Nephron progenitor cell (in vitro differentiated cells): ENCODE data around the gene ENPP7.

ENCODE experiments used
- DNase-seq: peaks from one replicate; pipeline ENCODE4 v3.0.0; 2021
- H3K27ac Mint-ChIP-seq: 2 replicates; pipeline ENCODE4 v1.8.0; 2021; ENCODE audit warnings: mild to moderate bottlenecking, moderate library complexity, mixed read lengths
- H3K27me3 Mint-ChIP-seq: 2 replicates; pipeline ENCODE4 v1.8.0; 2021; ENCODE audit warnings: mild to moderate bottlenecking, low read depth, mixed read lengths; ENCODE audit not compliant: poor library complexity
- H3K36me3 Mint-ChIP-seq: 2 replicates; pipeline ENCODE4 v1.8.0; 2021; ENCODE audit warnings: low read depth, mixed read lengths
- H3K4me1 Mint-ChIP-seq: 2 replicates; pipeline ENCODE4 v1.8.0; 2021; ENCODE audit warnings: mixed read lengths
- H3K4me3 Mint-ChIP-seq: 2 replicates; pipeline ENCODE4 v1.8.0; 2021; ENCODE audit warnings: mild to moderate bottlenecking, moderate library complexity, mixed read lengths
- H3K9me3 Mint-ChIP-seq: 2 replicates; pipeline ENCODE4 v1.8.0; 2021; ENCODE audit warnings: mild to moderate bottlenecking, moderate library complexity, mixed read lengths
- CTCF ChIP-seq: fragments of 200-600 bp; sonication (generic); IDR thresholded peaks from 2 replicates; pipeline ENCODE4 v1.5.0; 2021; ENCODE audit warnings: antibody characterized with exemption

ENPP7 gene

GRCh38 chr17:79747508-79748294 lies 17.0 kb downstream of the ENPP7 start:
- Mint-ChIP-seq H3K36me3 (no peaks in the 10 kb centered on the region), H3K4me1 (peaks cover 39% of the 10 kb centered on the region), H3K27ac (no peak overlapping the region), H3K27me3 (peaks cover 74% of the 10 kb centered on the region), H3K9me3 (no peaks in the 10 kb centered on the region), H3K4me3 (peak overlapping the region; percentile 80)
- no peak for TF ChIP-seq CTCF
- peak; percentile 77 for DNase-seq

- H3K36me3 Mint-ChIP-seq = no peaks in the 10 kb centered on the region
- H3K9me3 Mint-ChIP-seq = no peaks in the 10 kb centered on the region
- peak; percentile 37 for DNase-seq
- peak overlapping the region; percentile 67 for H3K4me3 Mint-ChIP-seq
- peaks cover 78% of the 10 kb centered on the region for H3K27me3 Mint-ChIP-seq
- H3K4me1 Mint-ChIP-seq = peaks cover 32% of the 10 kb centered on the region
- TF ChIP-seq CTCF = no peak
- H3K27ac Mint-ChIP-seq = no peak overlapping the region
These were observed 17.8 kb downstream of the ENPP7 start for GRCh38 chr17:79748295-79749099.

- DNase-seq = no peak
- Mint-ChIP-seq H3K9me3 (no peaks in the 10 kb centered on the region), H3K4me1 (peaks cover 34% of the 10 kb centered on the region), H3K27ac (no peak overlapping the region), H3K4me3 (no peak overlapping the region), H3K27me3 (peaks cover 78% of the 10 kb centered on the region), H3K36me3 (no peaks in the 10 kb centered on the region)
- no peak for TF ChIP-seq CTCF
These were observed 18.5 kb downstream of the ENPP7 start for GRCh38 chr17:79749156-79749815.

GRCh38 chr17:79749958-79750357 lies 19.2 kb downstream of the ENPP7 start:
- TF ChIP-seq CTCF = no peak
- no peaks in the 10 kb centered on the region for H3K9me3 Mint-ChIP-seq
- H3K4me3 Mint-ChIP-seq = no peak overlapping the region
- DNase-seq = no peak
- no peaks in the 10 kb centered on the region for H3K36me3 Mint-ChIP-seq
- H3K4me1 Mint-ChIP-seq = peaks cover 38% of the 10 kb centered on the region
- peaks cover 71% of the 10 kb centered on the region for H3K27me3 Mint-ChIP-seq
- no peak overlapping the region for H3K27ac Mint-ChIP-seq

GRCh38 chr17:79750650-79751545 lies 20.2 kb downstream of the ENPP7 start:
- H3K4me3 Mint-ChIP-seq = no peak overlapping the region
- H3K36me3 Mint-ChIP-seq = no peaks in the 10 kb centered on the region
- no peaks in the 10 kb centered on the region for H3K9me3 Mint-ChIP-seq
- peaks cover 32% of the 10 kb centered on the region for H3K4me1 Mint-ChIP-seq
- H3K27ac Mint-ChIP-seq = no peak overlapping the region
- TF ChIP-seq CTCF = no peak
- DNase-seq = no peak
- H3K27me3 Mint-ChIP-seq = peaks cover 64% of the 10 kb centered on the region
